ENCODE data around the gene JMJD8.

The JMJD8 gene

GRCh38 chr16:684071-684794 lies at the start of gene JMJD8:
Gene JMJD8, minus strand, starts transcription at chr16:684334. Its CDS starts 15 bp downstream, at chr16:684319.
- peak; percentile 98 for DNase-seq

- DNase-seq = no peak
These were observed 49.5 kb upstream of the JMJD8 start for GRCh38 chr16:733382-734207.

- DNase-seq = no peak
These were observed 48.8 kb upstream of the JMJD8 start for GRCh38 chr16:732936-733335.

GRCh38 chr16:732332-732731 lies 48.2 kb upstream of the JMJD8 start:
- no peak for DNase-seq

GRCh38 chr16:730666-731509 lies 46.8 kb upstream of the JMJD8 start:
- no peak for DNase-seq

GRCh38 chr16:729768-730665 lies 45.9 kb upstream of the JMJD8 start:
- DNase-seq = no peak

- DNase-seq = no peak
These were observed 45.0 kb upstream of the JMJD8 start for GRCh38 chr16:728890-729744.

- DNase-seq = peak; percentile 79
These were observed 44.2 kb upstream of the JMJD8 start for GRCh38 chr16:728131-728889.

GRCh38 chr16:727291-727977 lies 43.3 kb upstream of the JMJD8 start:
- no peak for DNase-seq

- peak; percentile 75 for DNase-seq
These were observed 42.5 kb upstream of the JMJD8 start, which contains the start of the genes CCDC78 and HAGHL for GRCh38 chr16:726438-727290. Gene CCDC78, minus strand, starts transcription at chr16:726443. Its CDS starts 76 bp downstream, at chr16:726367. Gene HAGHL, plus strand, starts transcription at chr16:727106. Its CDS starts 404 bp downstream, at chr16:727510.

- no peak for DNase-seq
These were observed 42.0 kb upstream of the JMJD8 start for GRCh38 chr16:726188-726437.

- DNase-seq = no peak
These were observed 41.5 kb upstream of the JMJD8 start for GRCh38 chr16:725463-726187.

GRCh38 chr16:725041-725376 lies 40.9 kb upstream of the JMJD8 start:
- no peak for DNase-seq

- DNase-seq = no peak
These were observed 40.3 kb upstream of the JMJD8 start for GRCh38 chr16:724188-725040.

GRCh38 chr16:723695-724094 lies 39.6 kb upstream of the JMJD8 start:
- DNase-seq = no peak

- no peak for DNase-seq
These were observed 38.9 kb upstream of the JMJD8 start for GRCh38 chr16:722835-723633.
